ENCODE data around the gene THSD4.

DNA sequence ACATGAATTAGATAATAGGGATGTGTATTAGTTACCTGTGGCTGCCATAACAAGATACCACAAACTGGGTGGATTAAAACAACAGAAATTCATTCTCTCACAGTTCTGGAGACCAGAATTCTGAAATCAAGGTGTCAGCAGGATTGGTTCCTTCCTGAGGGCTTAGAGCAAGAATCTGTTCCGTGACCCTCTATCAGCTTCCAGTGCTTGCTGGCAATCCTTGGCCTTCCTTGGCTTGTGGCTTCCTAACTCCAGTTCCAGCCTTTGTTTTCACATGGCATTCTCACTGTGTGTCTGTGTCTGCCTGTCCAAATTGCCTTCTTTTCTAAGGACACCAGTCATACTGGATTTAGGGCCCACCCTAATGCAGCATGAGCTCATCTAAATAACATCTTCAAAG is 600.6 kb downstream of the THSD4 start:
- TF ChIP-seq CTCF (conservative IDR thresholded peaks at IDR 0.05 in 1 of 2, IDR thresholded peaks at IDR 0.05 in 1 of 2; ENCODE audit: extremely low read depth in 1 of 2, insufficient read depth in 1 of 2, low read depth in 1 of 2, low read length in 2 of 2) (no peak), EZH2 (IDR thresholded peaks at IDR 0.05; ENCODE audit: borderline replicate concordance, low read length) (no peak)
